ENCODE data around the gene LRTM2. TPM values are rescaled to one million over a fixed set of nuclear protein-coding genes. Genes with fewer than 3 reads are reported as not detected.
A peak's percentile ranks its signal among the peaks of the same experiment; 100 is the strongest.

LRTM2 gene
- total and polyA plus RNA-seq, 2 of the 4 experiments (the other 2 are of a cell fraction): not detected

DNA sequence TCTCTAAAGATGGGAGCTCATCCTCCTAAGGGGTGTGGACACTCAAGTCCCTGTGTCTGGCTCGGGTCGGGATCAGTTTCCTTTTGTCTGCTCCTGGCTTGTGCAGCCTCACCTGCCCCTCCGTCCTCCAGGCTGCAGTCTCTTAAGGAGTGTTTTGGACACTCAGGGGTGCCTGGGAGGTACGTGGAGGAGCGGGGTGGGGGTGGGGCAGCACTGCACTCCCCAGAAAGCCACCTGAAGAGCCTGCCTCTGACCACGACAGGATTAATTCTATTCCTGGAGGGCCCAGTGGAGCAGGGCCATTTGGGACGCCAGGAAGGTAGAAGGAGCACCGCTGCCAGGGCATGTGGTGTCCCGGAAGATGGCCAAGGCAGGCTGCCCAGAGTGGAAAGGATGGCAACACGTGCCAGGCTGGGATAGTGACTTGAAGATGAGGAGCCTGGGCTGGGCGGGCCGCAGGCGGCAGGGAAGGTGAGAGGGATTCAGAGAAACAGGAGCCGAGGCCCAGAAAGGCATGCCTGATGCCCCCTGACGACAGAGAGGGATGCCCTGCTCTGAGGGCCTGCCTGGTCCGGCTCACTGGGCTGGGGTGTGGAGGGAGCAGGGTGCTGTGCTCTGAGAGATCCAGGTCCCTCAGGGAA, 14.8 kb upstream of the LRTM2 start:
- DNase-seq: no peak
- no peaks in the 10 kb centered on the region for H3K4me1 ChIP-seq (ENCODE audit: control insufficient read depth, insufficient read depth, low read length)
- no peak overlapping the region for H2AK9ac ChIP-seq (replicated peaks; ENCODE audit: low read depth, low read length, poor library complexity)
- 82% methylated on average over 8 of the region's 16 CpGs; no CpG with 5 or more reads in 1 of the 2 experiments for WGBS, 2 experiments (ENCODE audit: extremely low coverage in 2 of 2, insufficient read length in 1 of 2)
- no peak overlapping the region for H3K27ac ChIP-seq (ENCODE audit: insufficient read depth, low read length)
- no peak overlapping the region for H3K56ac ChIP-seq (ENCODE audit: extremely low read depth, insufficient read depth, low read length)
- ChIA-PET CTCF (interaction anchor here (1.1 kb wide), 1 partner anchor 135 kb away, joined by 3 read pairs; no protein-coding TSS in a partner anchor), POLR2A (ENCODE audit: unreplicated experiment) (no interaction called here)
- H3K18ac ChIP-seq (ENCODE audit: low read depth, low read length): no peak overlapping the region
- no peak for ATAC-seq (ENCODE audit: low read depth)
- H3K14ac ChIP-seq (replicated peaks; ENCODE audit: low read depth, low read length): no peak overlapping the region
- no peak overlapping the region for H2BK20ac ChIP-seq (ENCODE audit: low read depth, low read length)
- no peak overlapping the region for H2BK120ac ChIP-seq (ENCODE audit: low read depth, low read length)
- in situ Hi-C loops (cut with MboI; ENCODE audit: low sequenced_read_pairs): loop anchor here (10.0 to 25.0 kb wide), 3 partner anchors 219 to 779 kb away; no protein-coding TSS in a partner anchor
- H3K9me3 ChIP-seq (ENCODE audit: control insufficient read depth, insufficient read depth, low read length): no peaks in the 10 kb centered on the region
- no peak overlapping the region for H3K23ac ChIP-seq (ENCODE audit: low read depth, low read length)
- no peaks in the 10 kb centered on the region for H3K36me3 ChIP-seq (ENCODE audit: control insufficient read depth, insufficient read depth, low read length)
- peak overlapping the region; percentile 100; the same call in 1 of the 2 replicates for H4K5ac ChIP-seq (ENCODE audit: low read depth, low read length)
- H3K79me1 ChIP-seq (ENCODE audit: low read depth in 1 of 2, low read length in 2 of 2): no peaks in the 10 kb centered on the region
- H2BK15ac ChIP-seq (ENCODE audit: low read depth, low read length): no peak overlapping the region
- H3K27me3 ChIP-seq (ENCODE audit: control insufficient read depth, insufficient read depth, low read length): no peaks in the 10 kb centered on the region; the same call in 1 of the 2 replicates
- peak overlapping the region; percentile 89 for H2AFZ ChIP-seq (replicated peaks; ENCODE audit: low read length, poor library complexity)
- H3K9ac ChIP-seq (ENCODE audit: low read depth, low read length): no peak overlapping the region
- H3K9me1 ChIP-seq (ENCODE audit: insufficient read depth, low read length): peaks cover 4% of the 10 kb centered on the region; the same call in 1 of the 2 replicates
- H2AK5ac ChIP-seq (ENCODE audit: low read depth, low read length): 0 out of 2 replicates have a peak overlapping the region, but pooled peaks have one; percentile 31
- H4K8ac ChIP-seq (ENCODE audit: low read depth in 2 of 2, low read length in 2 of 2): peak overlapping the region; percentile 96 to 98; a peak in 3 of 4 replicates
- H3K4ac ChIP-seq (ENCODE audit: low read depth, low read length): no peak overlapping the region
- no peak overlapping the region for H2BK5ac ChIP-seq (ENCODE audit: low read depth, low read length, poor library complexity, severe bottlenecking)
- dilution Hi-C loops (cut with HindIII; ENCODE audit: low sequenced_read_pairs, unreplicated experiment): no loop called here
- TF ChIP-seq MXI1 (IDR thresholded peaks at IDR 0.05; ENCODE audit: borderline replicate concordance, low read depth, low read length) (no peak), NFE2L2 (IDR thresholded peaks at IDR 0.05; ENCODE audit: low read depth, low read length) (no peak), POLR2A (IDR thresholded peaks at IDR 0.05; ENCODE audit: low read depth, low read length) (no peak), FOS (IDR thresholded peaks at IDR 0.05; ENCODE audit: low read depth, low read length) (no peak), SMC3 (IDR thresholded peaks at IDR 0.05; ENCODE audit: low read depth, low read length) (no peak), CEBPB (IDR thresholded peaks at IDR 0.05; ENCODE audit: low read depth, low read length) (no peak), RAD21 (IDR thresholded peaks at IDR 0.05; ENCODE audit: low read length) (no peak), BHLHE40 (IDR thresholded peaks at IDR 0.05; ENCODE audit: low read depth, low read length) (no peak), CHD1 (IDR thresholded peaks at IDR 0.05; ENCODE audit: low read depth, low read length) (no peak), RFX5 (IDR thresholded peaks at IDR 0.05; ENCODE audit: low read depth, low read length) (no peak)
- TF ChIP-seq, protein P1, sequence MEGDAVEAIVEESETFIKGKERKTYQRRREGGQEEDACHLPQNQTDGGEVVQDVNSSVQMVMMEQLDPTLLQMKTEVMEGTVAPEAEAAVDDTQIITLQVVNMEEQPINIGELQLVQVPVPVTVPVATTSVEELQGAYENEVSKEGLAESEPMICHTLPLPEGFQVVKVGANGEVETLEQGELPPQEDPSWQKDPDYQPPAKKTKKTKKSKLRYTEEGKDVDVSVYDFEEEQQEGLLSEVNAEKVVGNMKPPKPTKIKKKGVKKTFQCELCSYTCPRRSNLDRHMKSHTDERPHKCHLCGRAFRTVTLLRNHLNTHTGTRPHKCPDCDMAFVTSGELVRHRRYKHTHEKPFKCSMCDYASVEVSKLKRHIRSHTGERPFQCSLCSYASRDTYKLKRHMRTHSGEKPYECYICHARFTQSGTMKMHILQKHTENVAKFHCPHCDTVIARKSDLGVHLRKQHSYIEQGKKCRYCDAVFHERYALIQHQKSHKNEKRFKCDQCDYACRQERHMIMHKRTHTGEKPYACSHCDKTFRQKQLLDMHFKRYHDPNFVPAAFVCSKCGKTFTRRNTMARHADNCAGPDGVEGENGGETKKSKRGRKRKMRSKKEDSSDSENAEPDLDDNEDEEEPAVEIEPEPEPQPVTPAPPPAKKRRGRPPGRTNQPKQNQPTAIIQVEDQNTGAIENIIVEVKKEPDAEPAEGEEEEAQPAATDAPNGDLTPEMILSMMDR (conservative IDR thresholded peaks at IDR 0.05; ENCODE audit: low read depth, low read length): no peak
- TF ChIP-seq, protein P2, sequence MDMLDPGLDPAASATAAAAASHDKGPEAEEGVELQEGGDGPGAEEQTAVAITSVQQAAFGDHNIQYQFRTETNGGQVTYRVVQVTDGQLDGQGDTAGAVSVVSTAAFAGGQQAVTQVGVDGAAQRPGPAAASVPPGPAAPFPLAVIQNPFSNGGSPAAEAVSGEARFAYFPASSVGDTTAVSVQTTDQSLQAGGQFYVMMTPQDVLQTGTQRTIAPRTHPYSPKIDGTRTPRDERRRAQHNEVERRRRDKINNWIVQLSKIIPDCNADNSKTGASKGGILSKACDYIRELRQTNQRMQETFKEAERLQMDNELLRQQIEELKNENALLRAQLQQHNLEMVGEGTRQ (IDR thresholded peaks at IDR 0.05; ENCODE audit: low read depth, low read length): no peak
- TF ChIP-seq, protein P3, sequence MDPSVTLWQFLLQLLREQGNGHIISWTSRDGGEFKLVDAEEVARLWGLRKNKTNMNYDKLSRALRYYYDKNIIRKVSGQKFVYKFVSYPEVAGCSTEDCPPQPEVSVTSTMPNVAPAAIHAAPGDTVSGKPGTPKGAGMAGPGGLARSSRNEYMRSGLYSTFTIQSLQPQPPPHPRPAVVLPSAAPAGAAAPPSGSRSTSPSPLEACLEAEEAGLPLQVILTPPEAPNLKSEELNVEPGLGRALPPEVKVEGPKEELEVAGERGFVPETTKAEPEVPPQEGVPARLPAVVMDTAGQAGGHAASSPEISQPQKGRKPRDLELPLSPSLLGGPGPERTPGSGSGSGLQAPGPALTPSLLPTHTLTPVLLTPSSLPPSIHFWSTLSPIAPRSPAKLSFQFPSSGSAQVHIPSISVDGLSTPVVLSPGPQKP (IDR thresholded peaks at IDR 0.05; ENCODE audit: borderline replicate concordance, low read depth, low read length): no peak
- H3K4me2 ChIP-seq (ENCODE audit: low read depth, low read length): no peak overlapping the region
- 0 out of 2 replicates have a peak overlapping the region, but pooled peaks have one; percentile 30 for H4K91ac ChIP-seq (ENCODE audit: insufficient read depth, low read depth, low read length)
- BruUV-seq (replicated peaks): no TSS peak
- no peaks in the 10 kb centered on the region for H4K20me1 ChIP-seq (ENCODE audit: insufficient read depth, low read length)
- H3K4me3 ChIP-seq (ENCODE audit: insufficient read depth, low read depth, low read length): no peak overlapping the region
- intact Hi-C loops (cut with micrococcal nuclease): no loop called here

Measured in IMR-90 (cell line).